ENCODE results near the gene EXOC6B.

Gene EXOC6B

DNA sequence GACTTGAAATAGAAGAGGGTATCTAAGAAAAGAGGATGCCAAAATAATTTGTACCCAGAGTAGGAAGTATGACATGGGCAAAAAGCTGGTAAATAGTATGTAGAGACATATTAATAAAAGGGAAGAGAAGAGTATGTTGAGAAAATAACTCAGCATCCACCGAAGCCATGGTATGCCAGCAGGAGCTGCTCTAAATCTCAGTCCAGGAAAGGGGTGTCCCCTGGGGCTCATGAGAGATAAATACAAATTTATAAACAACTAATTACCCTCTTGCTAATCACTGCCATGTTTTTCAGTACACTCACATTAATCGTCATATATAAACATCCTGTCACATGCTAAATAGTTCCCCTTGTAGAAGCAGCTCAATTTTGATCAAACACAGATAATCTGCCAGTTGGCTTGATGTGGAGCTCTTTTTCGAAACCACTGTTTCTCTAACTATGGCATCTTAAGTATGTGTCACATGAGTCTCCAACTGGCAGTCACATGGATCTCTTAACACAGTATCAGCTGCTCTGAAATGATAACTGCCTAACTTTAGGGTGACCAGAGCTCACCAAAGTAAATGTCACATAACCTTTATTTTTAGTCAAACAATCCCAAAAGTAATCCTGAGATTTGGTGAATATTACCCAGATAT lies 31.9 kb downstream of the EXOC6B start:
- Histone ChIP-seq H3K4ac (ENCODE audit: low read depth, low read length) (no peak overlapping the region), H3K27ac (ENCODE audit: low read depth, low read length) (no peak overlapping the region), H3K27me3 (ENCODE audit: insufficient read depth, low read length) (no peaks in the 10 kb centered on the region), H3K4me1 (ENCODE audit: control insufficient read depth in 1 of 2, insufficient read depth in 2 of 2, low read length in 2 of 2) (no peaks in the 10 kb centered on the region), H3K23ac (ENCODE audit: low read length) (no peak overlapping the region), H2AK5ac (ENCODE audit: low read length) (no peak overlapping the region), H2BK12ac (ENCODE audit: low read length) (no peak overlapping the region), H3K4me3 (ENCODE audit: low read depth, low read length) (no peak overlapping the region), H4K91ac (ENCODE audit: low read depth, low read length) (no peak overlapping the region), H3K36me3 (ENCODE audit: control insufficient read depth in 1 of 2, insufficient read depth in 2 of 2, low read length in 2 of 2) (no peaks in the 10 kb centered on the region), H3K4me2 (ENCODE audit: low read length) (no peak overlapping the region), H3K18ac (ENCODE audit: low read length) (no peak overlapping the region), H3K79me2 (ENCODE audit: control insufficient read depth, insufficient read depth, low read length, poor library complexity) (no peaks in the 10 kb centered on the region), H2BK5ac (ENCODE audit: low read depth, low read length, poor library complexity) (no peak overlapping the region), H2AFZ (ENCODE audit: insufficient read depth, low read length, poor library complexity) (no peak overlapping the region), H3K9me3 (ENCODE audit: insufficient read depth, low read depth, low read length) (no peaks in the 10 kb centered on the region), H2BK120ac (ENCODE audit: insufficient read depth, low read length, poor library complexity) (no peak overlapping the region), H3K79me1 (ENCODE audit: low read length) (no peaks in the 10 kb centered on the region), H4K12ac (ENCODE audit: low read depth, low read length) (no peak overlapping the region), H4K8ac (ENCODE audit: low read depth, low read length) (no peak overlapping the region), H3K14ac (ENCODE audit: low read length) (no peak overlapping the region), H3K9ac (ENCODE audit: low read length) (no peak overlapping the region)
- DNase-seq, result peak in 1 of 2 donors; percentile 50
- no CpG with 5 or more reads among the region's 3 CpGs for WGBS (ENCODE audit: extremely low coverage, insufficient coverage, insufficient read length)

DNA sequence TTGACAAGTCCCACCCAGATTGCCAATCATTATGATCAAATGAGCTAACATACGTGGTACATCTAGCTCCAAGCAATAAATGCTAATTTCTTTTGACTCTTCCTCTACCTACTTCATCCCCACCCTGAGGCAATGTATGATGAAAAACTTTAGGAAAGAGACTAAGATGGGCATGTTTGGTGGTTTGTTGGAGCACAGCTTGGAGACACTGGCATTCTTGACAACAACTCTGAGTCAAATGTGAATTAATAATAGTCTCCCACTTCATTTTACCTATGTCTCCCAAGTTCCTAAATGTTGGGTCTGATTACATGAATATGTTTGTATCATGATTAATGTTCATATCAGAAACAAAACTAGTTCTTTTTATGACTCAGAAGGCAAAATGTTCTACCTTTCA lies 36.6 kb downstream of the EXOC6B start:
- Histone ChIP-seq H3K4me1 (ENCODE audit: control insufficient read depth in 1 of 2, insufficient read depth in 2 of 2, low read length in 2 of 2) (no peaks in the 10 kb centered on the region), H3K14ac (ENCODE audit: low read length) (no peak overlapping the region), H3K4me3 (ENCODE audit: low read depth, low read length) (no peak overlapping the region), H3K23ac (ENCODE audit: low read length) (no peak overlapping the region), H3K18ac (ENCODE audit: low read length) (no peak overlapping the region), H3K27me3 (ENCODE audit: insufficient read depth, low read length) (no peaks in the 10 kb centered on the region), H3K79me2 (ENCODE audit: control insufficient read depth, insufficient read depth, low read length, poor library complexity) (no peaks in the 10 kb centered on the region), H3K9me3 (ENCODE audit: insufficient read depth, low read depth, low read length) (no peaks in the 10 kb centered on the region), H3K9ac (ENCODE audit: low read length) (no peak overlapping the region), H2AFZ (ENCODE audit: insufficient read depth, low read length, poor library complexity) (no peak overlapping the region), H2BK5ac (ENCODE audit: low read depth, low read length, poor library complexity) (no peak overlapping the region), H2AK5ac (ENCODE audit: low read length) (no peak overlapping the region), H3K4ac (ENCODE audit: low read depth, low read length) (no peak overlapping the region), H3K4me2 (ENCODE audit: low read length) (no peak overlapping the region), H3K27ac (ENCODE audit: low read depth, low read length) (no peak overlapping the region), H3K79me1 (ENCODE audit: low read length) (no peaks in the 10 kb centered on the region), H4K91ac (ENCODE audit: low read depth, low read length) (no peak overlapping the region), H2BK120ac (ENCODE audit: insufficient read depth, low read length, poor library complexity) (no peak overlapping the region), H4K12ac (ENCODE audit: low read depth, low read length) (no peak overlapping the region), H4K8ac (ENCODE audit: low read depth, low read length) (no peak overlapping the region), H2BK12ac (ENCODE audit: low read length) (no peak overlapping the region), H3K36me3 (ENCODE audit: control insufficient read depth in 1 of 2, insufficient read depth in 2 of 2, low read length in 2 of 2) (peaks cover 0 to 1% of the 10 kb centered on the region in 2 experiments)
- DNase-seq, result no peak
- WGBS (ENCODE audit: extremely low coverage, insufficient coverage, insufficient read length), result no CpG with 5 or more reads among the region's 1 CpG

DNA sequence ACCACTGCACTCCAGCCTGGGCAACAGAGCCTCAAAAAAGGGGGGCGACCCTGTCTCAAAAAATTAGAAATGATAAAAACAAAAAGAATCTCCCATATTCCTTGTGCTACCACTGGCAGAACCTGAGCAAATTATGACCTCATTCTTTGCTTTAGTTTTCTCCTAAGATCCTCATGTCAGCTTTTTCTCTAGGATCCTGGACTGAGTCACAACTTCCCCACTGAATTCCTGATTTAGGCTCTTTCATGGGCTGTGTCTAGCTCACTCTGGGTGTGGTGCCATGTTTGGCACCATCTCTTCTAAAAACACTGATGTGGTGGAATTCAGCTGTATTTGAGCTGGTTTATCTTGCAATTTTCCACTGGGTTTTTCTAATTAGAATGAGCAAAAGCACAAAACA lies 37.1 kb downstream of the EXOC6B start:
- no peak overlapping the region for H3K23ac ChIP-seq (ENCODE audit: low read length)
- H3K79me1 ChIP-seq (ENCODE audit: low read length), result no peaks in the 10 kb centered on the region
- H3K36me3 ChIP-seq (ENCODE audit: control insufficient read depth in 1 of 2, insufficient read depth in 2 of 2, low read length in 2 of 2), result peaks cover 0 to 1% of the 10 kb centered on the region in 2 experiments
- H2BK120ac ChIP-seq (ENCODE audit: insufficient read depth, low read length, poor library complexity), result no peak overlapping the region
- no peak overlapping the region for H2BK12ac ChIP-seq (ENCODE audit: low read length)
- no peak for DNase-seq
- H4K12ac ChIP-seq (ENCODE audit: low read depth, low read length), result no peak overlapping the region
- H3K4me1 ChIP-seq (ENCODE audit: control insufficient read depth in 1 of 2, insufficient read depth in 2 of 2, low read length in 2 of 2), result no peaks in the 10 kb centered on the region
- H3K27me3 ChIP-seq (ENCODE audit: insufficient read depth, low read length), result no peaks in the 10 kb centered on the region
- H2BK5ac ChIP-seq (ENCODE audit: low read depth, low read length, poor library complexity), result no peak overlapping the region
- H2AFZ ChIP-seq (ENCODE audit: insufficient read depth, low read length, poor library complexity), result no peak overlapping the region
- no peak overlapping the region for H2AK5ac ChIP-seq (ENCODE audit: low read length)
- H3K14ac ChIP-seq (ENCODE audit: low read length), result no peak overlapping the region
- no peak overlapping the region for H3K27ac ChIP-seq (ENCODE audit: low read depth, low read length)
- no peak overlapping the region for H4K8ac ChIP-seq (ENCODE audit: low read depth, low read length)
- H3K4me3 ChIP-seq (ENCODE audit: low read depth, low read length), result no peak overlapping the region
- H3K18ac ChIP-seq (ENCODE audit: low read length), result no peak overlapping the region
- H3K9ac ChIP-seq (ENCODE audit: low read length), result no peak overlapping the region
- WGBS (ENCODE audit: extremely low coverage, insufficient coverage, insufficient read length), result no CpG with 5 or more reads among the region's 1 CpG
- no peak overlapping the region for H3K4me2 ChIP-seq (ENCODE audit: low read length)
- no peaks in the 10 kb centered on the region for H3K79me2 ChIP-seq (ENCODE audit: control insufficient read depth, insufficient read depth, low read length, poor library complexity)
- no peak overlapping the region for H3K4ac ChIP-seq (ENCODE audit: low read depth, low read length)
- no peaks in the 10 kb centered on the region for H3K9me3 ChIP-seq (ENCODE audit: insufficient read depth, low read depth, low read length)
- no peak overlapping the region for H4K91ac ChIP-seq (ENCODE audit: low read depth, low read length)

DNA sequence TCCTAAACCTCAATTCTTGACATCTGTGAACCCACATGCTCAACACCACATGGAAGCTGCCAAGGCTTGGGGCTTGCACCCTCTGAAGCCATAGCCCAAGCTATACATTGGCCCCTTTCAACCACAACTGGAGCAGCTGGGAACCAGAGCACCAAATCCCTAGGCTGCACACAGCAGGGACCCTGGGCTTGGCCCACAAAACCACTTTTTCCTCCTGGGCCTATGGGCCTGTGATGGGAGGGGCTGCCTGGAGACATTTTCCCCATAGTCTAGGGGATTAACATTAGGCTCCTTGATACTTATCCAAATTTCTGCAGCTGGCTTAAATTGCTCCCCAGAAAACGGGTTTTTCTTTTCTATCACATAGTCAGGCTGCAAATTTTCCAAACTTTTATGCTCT lies 40.3 kb downstream of the EXOC6B start:
- Histone ChIP-seq H2BK12ac (ENCODE audit: low read length) (no peak overlapping the region), H3K9ac (ENCODE audit: low read length) (no peak overlapping the region), H3K4me1 (ENCODE audit: control insufficient read depth in 1 of 2, insufficient read depth in 2 of 2, low read length in 2 of 2) (no peaks in the 10 kb centered on the region), H3K14ac (ENCODE audit: low read length) (no peak overlapping the region), H3K27me3 (ENCODE audit: insufficient read depth, low read length) (no peaks in the 10 kb centered on the region), H3K79me1 (ENCODE audit: low read length) (no peaks in the 10 kb centered on the region), H3K27ac (ENCODE audit: low read depth, low read length) (no peak overlapping the region), H4K12ac (ENCODE audit: low read depth, low read length) (no peak overlapping the region), H4K91ac (ENCODE audit: low read depth, low read length) (no peak overlapping the region), H3K23ac (ENCODE audit: low read length) (no peak overlapping the region), H4K8ac (ENCODE audit: low read depth, low read length) (no peak overlapping the region), H3K4me2 (ENCODE audit: low read length) (no peak overlapping the region), H3K9me3 (ENCODE audit: insufficient read depth, low read depth, low read length) (no peaks in the 10 kb centered on the region), H3K18ac (ENCODE audit: low read length) (no peak overlapping the region), H3K4ac (ENCODE audit: low read depth, low read length) (no peak overlapping the region), H3K36me3 (ENCODE audit: control insufficient read depth in 1 of 2, insufficient read depth in 2 of 2, low read length in 2 of 2) (peaks cover 0 to 1% of the 10 kb centered on the region in 2 experiments), H3K4me3 (ENCODE audit: low read depth, low read length) (no peak overlapping the region), H2BK120ac (ENCODE audit: insufficient read depth, low read length, poor library complexity) (no peak overlapping the region), H2AFZ (ENCODE audit: insufficient read depth, low read length, poor library complexity) (no peak overlapping the region), H3K79me2 (ENCODE audit: control insufficient read depth, insufficient read depth, low read length, poor library complexity) (no peaks in the 10 kb centered on the region), H2BK5ac (ENCODE audit: low read depth, low read length, poor library complexity) (no peak overlapping the region), H2AK5ac (ENCODE audit: low read length) (no peak overlapping the region)
- WGBS (ENCODE audit: extremely low coverage, insufficient coverage, insufficient read length), result no CpG with 5 or more reads among the region's 1 CpG
- DNase-seq, result no peak
